Effector CD8-positive, alpha-beta T cell (primary cell): Measurements from ENCODE around the gene LTB.

Experiments used
- DNase-seq: peaks from one replicate; lab custom pipeline; 2025; lab: John Stamatoyannopoulos, UW

The LTB gene

DNA sequence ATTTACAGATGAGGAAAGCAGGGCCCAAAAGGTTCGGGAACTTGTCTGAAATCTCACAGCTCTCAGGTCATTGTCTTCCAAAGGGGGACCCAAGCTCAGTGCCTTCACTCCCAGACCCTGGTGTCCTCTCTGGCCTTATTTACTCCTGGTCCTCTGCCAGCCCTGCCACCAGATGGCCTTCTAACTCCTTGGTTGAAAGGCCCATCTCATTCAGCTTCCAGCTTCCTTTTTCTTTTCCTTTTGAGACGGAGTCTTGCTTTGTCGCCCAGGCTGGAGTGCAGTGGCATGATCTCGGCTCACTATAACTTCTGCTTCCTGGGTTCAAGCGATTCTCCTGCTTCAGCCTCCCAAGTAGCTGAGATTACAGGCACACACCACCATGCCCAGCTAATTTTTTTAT, 30.9 kb downstream of the LTB start:
- DNase-seq = peak; percentile 30

DNA sequence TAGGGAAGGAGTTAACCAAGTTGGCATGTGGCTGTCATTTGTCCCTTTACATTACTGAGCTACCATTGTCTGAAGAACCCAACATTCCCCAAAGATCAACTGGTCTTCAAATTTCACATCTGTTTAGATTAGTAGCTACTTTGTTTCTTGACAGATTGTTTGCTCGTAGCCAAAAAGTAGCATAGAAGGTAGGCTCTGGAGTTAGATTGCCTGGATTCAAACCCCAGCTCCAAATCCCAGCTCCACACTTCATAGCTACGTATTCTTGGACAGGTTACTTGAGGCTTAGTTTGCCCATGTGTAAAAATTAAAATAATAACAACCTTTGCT, 33.7 kb downstream of the LTB start:
- DNase-seq = no peak

DNA sequence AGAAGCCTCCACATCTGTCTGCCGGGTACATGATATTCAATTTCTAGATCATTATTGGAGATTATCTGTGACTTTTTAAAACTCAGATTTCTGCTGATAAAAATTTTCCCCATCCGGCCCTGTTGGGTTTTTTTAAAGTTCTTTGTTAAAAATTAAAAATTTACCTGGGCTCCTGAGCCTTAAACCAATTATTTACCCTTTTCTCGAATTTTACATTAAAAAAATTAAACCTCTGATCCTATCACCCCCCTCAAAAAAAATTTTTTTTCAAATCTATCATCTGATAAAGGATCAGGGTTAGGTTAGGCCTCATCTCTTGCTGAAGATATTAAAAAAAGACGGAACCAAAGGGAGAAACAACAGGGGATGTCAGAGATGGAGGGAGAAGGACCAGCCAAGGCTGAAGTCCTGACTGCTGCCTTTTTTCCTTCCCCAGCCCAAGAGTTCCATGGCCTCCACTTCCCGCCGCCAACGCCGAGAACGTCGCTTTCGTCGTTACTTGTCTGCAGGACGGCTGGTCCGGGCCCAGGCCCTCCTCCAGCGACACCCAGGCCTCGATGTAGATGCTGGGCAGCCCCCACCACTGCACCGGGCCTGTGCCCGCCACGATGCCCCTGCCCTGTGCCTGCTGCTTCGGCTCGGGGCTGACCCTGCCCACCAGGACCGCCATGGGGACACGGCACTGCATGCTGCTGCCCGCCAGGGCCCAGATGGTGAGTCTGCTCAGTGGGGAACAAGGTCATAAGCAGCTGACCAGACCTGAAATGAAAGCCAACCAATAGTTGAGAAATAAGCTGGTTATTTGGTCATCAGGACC, 34.3 kb downstream of the LTB start:
- no peak for DNase-seq

DNA sequence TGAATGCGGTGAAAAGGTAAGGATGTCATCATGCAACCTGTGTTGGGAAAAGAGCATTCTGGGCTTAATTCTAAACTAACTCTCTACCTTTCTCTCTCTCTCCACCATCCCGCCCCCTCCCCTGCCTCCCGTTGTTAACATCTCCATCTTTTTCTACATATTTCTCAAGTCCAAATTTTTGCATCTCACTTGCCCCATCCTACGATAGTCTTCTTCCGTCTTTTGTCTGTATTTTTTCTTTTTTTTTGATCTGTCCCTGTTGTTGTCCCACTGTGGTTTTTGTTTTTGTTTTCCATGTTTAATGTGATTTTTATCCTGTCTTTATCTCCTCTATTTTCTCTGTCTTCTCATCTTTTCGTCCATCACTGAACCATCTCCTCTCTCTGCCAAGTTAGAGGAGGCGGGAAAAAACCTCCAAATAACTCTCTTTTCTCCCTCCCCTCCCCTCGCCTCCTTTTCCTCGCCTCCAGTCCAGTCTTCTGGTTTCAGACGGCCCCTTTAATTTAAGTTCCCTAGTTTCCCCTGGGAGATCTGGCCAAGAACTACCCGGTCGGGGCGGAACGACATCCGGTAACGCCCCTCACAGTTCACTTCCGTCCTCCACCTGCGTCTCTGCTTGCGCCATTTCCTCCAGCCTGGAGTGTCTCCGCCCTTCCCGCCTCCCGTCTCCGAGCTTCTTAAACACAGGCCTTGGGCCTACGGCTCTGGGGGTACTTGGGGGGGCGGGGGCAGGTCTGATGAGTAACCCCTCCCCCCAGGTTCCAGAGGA, 35.1 kb downstream of the LTB start, which contains the start of gene NFKBIL1:
NFKBIL1 (plus strand) TSS at position 651 of the 769 bp plus-strand sequence; CDS start at position 738, 87 bp downstream.
- DNase-seq = peak; percentile 80

DNA sequence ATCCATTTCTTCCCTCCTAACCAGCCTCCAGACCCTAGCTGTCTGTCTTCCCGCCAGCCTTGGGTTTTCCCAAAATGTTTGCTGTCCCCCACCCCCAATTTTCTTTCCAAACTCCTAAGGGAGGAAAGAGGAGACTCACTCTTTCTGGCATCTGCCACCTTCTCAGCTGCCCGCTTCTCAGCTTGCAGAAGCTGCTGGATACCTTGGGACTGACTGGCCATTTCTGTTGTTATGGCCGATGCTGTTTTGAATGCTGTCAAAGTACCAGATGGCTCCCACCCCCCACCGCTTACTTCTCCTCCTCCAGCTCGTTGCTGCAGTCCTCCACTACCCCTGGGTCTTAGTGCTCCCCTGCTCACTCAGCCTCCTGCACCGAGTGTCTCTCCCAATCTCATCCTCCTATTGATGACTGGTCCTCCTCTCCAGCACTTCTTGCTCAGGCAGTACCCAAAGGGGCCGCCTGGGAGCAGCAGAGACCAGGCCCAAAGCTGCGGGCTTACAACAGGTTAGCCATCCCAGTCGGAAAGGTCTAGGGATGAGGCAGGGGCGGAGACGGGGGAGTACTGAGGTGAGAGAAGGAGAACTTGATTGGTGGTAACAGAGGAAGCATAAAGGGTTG, 35.8 kb downstream of the LTB start, which contains the start of gene ATP6V1G2:
ATP6V1G2 (minus strand) TSS at position 270 of the 619 bp plus-strand sequence; CDS start at position 221, 49 bp downstream.
- DNase-seq = peak; percentile 76

DNA sequence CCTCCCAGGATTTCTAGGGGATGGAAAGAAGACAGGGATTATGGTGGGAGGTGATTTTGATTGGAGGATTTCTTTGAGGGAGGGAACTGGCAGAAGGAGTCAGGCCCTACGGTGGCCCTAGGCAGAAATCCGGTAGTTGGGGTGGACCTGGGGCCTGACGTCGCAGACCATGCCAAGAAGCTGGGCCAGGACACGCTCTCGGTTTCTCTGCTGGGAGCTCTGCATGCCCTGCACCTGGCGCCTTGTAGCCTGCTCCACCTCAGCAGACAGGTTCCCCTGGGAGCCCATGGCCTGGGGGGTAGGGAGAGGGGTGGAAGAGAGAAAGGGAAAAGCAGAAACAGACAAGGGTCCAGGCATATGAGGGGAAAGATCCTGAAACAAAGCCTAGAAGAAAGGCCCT, 36.9 kb downstream of the LTB start:
- DNase-seq = no peak

DNA sequence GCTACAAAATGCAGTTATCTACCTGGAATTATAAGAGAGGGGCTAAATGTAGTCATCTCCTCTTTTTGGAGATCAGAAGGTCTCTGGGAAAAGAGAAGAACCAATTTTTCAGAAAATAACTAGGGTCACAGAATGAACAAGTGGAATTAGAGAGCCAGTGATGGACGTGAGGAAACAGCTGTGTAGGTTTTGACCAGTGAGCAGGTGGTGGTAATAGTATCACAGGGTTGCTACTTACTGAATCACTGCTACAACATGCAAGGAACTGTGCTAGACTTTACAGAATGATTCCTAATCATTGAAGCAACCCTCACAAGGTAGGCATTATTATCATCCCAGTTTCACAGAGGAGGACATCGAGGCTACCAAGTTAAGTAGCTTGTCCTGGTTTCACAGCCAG, 37.5 kb downstream of the LTB start:
- DNase-seq = no peak

DNA sequence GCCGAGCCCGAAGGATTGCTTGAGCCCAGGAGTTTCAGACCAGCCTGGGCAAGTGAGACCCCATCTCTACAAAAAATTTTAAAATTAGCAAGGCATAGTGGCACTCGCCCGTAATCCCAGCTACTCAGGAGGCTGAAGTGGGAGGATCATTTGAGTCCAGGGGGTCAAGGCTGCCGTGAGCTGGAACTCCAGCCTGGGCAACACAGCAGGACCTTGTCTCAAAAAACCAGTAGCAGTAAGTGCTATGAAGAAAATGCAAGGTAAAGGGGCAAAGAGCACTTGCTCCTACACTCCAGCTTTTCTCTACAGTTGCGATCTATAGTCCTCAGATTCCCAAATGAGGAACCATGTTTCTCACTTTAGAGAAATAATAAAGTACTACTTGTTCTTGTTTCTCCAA, 38.6 kb downstream of the LTB start:
- no peak for DNase-seq

DNA sequence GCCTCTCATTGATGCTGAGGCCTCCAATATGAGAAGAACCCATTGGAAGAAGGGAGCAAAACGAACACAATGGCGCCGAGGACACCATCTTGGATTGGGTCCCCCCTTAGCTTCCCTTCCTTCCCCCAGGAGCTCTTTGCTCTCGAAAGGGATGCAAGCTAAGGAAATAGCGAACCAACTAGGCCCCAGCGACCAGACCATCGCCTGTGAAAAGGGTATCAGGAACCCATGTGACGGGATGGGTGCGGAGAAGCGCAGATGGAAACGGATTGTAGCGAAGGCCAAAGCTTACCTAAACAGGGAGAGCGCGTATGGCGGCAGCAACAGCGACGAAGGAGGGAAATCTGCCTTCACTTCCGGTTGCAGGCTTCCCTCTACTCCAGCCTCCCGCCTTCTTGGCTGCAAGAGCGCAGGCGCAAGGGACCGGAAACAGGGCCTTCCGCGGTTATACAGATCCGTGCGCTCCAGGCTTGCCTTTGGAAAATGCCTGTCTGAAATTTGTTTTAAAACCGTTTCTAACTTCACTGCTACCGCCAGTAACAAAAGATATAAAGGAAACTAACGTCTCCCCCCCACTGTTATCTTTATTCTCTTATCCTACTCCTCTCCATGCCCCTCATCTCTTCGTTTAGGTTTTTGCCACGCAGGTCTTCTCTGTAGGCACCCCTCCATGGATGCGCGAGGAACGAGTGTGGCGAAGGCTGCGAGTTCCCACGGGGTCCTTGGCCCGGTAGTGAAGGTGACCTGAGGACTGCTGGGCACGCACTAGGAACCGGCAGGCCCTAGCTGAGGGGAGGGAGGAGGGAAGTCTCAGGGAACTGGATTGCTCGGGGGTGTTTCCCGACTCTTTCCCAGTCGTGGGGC, 40.3 kb downstream of the LTB start, which contains the start of gene DDX39B:
DDX39B (minus strand) TSS at position 346 of the 864 bp plus-strand sequence. CDS start 1,471 bp downstream, outside the sequence.
- peak; percentile 88 for DNase-seq

DNA sequence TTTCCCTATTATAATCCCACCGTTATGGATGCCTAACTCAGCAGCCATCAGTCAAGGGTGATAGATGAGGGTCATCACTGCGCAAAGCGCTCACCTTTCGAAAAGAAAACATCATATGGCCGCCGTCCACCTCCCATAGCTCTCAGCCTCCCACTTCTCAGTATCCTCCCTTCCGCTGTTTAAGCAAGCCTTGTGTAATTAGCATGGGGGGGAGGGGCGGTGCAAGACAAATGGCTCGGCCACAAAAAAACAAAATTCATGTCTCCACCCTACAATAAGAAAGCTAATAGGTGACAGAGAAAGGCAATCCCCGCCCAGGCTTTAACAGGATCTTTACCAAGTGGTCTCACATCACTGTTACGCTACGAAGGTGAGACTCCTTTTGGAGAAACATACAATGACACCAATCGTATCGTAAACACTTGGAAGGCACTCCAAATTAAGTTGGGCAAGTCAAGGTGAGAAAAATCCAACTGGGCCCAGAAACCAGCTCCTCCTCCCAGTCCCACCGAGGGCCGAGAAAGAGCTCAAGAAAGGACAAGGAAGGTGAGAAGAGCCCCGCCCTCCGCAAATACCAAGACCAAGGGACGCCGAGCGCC, 41.1 kb downstream of the LTB start:
- DNase-seq = peak; percentile 37

DNA sequence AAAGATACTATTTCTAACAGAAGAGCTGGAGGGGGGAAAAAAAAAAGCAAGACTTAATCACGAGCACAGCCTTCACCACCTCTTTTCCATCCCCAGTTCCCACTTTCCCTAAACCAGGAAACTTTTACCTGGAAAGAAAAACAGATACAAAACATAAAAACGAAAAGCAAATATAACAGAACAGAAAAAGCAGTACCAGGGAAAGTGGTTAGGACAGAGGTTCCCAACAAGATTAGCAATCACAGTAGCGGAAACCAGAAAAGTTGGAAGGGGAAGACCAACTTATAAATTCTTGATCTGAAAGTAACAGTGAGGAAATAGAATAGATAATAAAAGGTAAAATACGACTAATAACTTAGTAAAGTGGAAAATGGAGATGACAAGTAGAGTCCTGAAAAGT, 41.6 kb downstream of the LTB start:
- DNase-seq = no peak

DNA sequence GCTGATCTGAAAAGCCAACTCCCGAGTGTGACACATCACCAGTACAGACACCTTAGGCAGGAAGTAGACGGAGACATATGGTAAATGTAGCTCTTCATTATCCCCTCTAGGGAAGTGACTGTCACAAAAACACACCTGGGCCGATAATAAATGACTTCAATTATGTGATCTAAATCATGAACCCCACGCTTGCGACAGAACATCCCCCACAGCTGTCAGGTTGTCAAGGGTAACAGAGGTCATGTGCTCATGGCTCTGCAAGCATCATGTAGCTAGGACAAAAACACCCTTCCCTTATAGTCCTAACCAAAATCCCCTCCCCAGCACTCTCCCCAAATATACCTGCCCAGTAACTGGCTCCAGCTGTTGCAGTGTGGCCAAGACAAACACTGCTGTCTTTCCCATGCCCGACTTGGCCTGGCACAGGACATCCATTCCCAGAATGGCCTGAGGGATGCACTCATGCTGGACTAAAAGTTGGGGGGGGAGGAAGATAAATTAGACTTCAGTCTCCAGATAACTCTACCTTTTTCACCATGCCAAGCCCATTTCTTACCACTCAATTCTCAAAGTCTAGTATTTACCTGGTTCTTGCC, 43.3 kb downstream of the LTB start:
- no peak for DNase-seq

DNA sequence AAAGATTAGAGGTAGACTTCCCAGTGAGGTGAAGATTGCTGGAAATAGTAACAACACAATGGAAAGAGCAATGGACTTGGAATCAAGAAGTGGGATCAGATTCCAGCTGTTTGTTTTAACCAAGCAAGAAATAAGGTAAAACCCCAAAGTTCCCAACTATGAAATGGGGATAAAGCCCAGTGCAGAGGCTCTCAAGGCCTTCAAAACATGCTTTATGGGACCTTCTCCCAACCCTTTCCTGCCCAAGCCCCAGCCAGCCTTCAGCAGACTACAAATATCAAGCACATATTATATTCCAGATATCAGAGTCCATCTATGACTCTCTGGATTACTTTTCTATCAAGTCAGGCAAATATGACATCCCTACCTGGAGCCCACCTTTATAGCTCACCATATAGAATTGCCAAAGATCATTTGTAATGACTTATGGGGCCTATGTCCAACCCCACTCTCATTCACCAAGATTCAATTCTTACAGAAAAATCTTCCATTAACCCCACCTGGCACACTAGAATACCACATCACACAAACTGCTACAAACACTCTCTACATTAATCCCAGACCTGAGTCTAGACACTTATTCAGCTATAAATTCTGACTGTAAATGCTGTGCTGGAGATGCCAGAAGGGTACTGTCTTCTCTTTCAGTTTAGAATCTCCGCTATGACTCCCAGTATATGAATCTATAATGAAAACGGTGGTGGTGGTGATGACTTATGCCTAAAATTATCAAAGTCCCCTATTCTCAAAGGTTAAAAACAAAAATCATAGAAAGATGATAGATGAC, 46.5 kb downstream of the LTB start:
- no peak for DNase-seq

DNA sequence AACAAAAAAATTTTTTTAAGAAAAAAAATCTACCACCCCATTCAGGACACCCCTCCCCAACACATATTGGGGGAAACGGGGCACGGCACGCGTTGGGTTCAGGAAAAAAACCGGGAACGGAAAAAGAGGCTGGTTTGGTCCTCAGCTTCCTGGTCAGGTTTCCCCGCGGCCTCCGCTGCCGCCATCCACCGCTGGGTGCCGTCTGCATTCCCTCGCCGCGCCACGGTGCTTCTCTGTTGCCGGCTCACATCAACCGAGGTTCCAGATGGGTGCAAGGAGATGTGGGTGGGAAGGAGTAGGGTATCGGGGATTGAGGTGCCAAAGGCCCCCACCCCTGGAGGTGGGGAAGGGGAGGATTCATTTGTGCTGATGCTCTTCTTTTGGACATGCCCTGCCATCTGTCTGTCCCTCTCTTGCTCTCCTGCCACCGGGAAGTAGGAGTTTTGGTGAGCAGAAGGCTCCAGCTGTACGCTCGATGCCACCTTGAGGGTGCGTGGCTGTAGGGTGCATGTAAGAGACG, 47.6 kb downstream of the LTB start:
- DNase-seq = no peak

DNA sequence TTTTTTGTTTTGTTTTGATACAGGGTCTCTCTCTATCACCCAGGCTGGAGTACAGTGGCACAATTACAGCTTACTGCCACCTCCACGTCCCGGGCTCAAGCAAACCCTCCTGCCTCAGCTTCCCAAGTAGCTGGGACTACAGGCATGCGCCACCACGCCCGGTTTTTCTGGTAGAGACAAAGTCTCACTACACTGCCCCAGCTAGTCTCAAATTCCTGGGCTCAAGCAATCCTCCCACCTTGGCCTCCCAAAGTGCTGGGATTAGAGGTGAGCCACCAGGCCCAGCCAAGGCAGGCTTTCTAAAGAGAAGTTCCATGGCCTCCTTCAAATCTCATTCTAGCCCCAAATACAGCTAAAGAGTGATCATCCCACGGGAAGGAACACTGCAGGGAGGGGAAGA, 48.2 kb downstream of the LTB start:
- no peak for DNase-seq

DNA sequence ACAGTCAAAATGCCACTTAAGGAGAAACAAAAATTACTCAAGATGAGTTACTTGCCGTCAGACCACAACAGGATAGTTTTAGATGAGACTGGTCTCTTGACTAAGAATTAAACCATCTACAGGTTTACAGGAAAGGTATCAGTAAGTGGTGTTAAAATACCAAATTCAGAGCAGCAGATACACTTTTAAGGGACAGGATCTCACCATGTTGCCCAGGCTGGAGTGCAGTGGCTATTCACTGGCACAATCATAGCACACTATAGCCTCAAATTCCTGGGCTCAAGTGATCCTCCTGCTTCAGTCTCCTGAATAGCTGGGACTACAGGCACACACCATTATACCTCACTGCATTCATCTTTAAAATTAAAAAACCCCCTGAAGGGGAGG, 48.8 kb downstream of the LTB start:
- no peak for DNase-seq

DNA sequence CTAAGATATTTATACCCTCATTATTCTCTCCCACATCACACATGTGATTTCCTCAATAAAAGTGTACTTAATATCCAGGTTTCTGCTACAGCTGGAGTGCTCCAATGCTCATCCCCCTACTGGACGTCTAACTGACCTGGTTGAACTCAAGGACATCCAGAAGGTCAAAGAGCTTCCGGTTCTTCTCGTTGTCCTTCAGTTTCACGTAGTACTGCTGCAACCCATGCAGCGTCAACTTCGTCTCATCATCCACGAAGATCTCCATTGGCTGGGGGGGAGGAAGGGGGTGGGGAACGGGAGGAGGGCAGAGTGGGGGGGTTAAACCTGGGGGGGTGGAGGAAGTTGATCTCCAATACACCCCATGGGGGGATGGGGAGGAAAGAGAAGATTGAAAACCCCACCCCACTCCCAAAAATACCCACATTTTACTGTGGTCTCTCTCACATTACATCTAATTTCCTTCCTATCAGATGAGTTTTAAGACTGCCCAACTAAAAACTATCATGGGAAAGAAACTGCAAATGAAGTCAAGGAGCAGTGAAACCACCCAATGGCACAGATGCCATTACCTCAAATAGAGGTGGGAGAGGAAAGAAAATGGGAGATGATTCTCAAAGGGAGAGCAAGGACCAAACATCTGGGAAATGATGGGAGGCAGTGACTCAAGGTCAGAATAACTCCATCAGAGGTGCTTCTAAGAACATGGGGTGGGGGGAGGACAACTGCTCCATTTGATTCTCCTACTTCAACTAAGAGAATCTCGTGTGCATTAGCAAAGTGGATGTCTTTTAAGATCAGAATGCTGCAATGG, 49.4 kb downstream of the LTB start:
- no peak for DNase-seq

DNA sequence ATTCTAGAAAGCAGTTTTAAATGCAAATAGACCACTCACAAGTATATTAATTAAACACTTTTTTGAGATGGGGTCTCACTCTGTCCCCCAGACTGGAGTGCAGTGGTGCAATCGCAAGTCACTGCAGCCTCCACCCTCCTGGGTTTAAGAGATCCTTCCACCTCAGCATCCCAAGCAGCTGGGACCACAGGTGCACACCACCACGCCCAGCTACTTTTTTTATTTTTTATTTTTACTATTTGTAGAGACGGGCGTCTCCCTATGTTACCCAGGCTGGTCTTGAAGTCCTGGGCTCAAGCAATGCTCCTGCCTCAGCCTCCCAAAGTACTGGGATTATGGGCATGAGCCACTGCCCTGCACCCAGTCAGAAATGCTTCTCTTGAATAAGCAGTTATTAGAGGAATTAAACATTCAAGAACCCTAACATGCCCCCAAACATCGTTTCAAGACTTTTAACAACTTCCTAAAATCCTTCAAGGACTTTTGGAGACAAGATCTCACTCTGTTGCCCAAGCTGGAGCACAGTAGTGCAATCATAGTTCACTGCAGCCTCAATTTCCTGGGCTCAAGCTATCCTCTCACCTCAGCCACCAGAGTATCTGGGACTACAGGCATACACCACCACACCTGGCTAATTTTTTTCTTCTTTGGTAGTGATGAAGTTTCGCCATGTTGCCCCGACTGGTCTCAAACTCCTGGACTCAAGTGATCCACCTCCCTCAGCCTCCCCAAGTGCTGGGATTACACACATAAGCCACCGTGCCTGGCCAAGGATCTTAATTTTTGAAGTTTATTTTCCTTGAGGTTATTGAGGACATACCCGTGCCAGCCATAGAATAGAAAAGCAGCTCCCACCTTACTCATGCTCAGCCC, 50.2 kb downstream of the LTB start:
- no peak for DNase-seq
